RWPE1 (cell line): ENCODE data around the gene PDXK.

Experiments
- CTCF ChIA-PET: fragments of 350-600 bp; sonication (Branson Sonifier 250); formaldehyde crosslinking; extraction: SDS; loops from one replicate; lab custom pipeline; 2021; lab: Yijun Ruan, JAX
- POLR2A ChIA-PET: fragments of 400-600 bp; formaldehyde crosslinking; extraction: SDS; loops from one replicate; lab custom pipeline; 2020; ENCODE audit warnings: antibody characterized with exemption; ENCODE audit not compliant: low non-redundant PET; lab: Yijun Ruan, JAX
- DNase-seq: peaks from one replicate; pipeline ENCODE4 v3.0.0; 2012; ENCODE audit warnings: low spot score
- H3K27ac ChIP-seq: fragments of 450-650 bp; 2 replicates; pipeline ENCODE4 v1.5.1; 2017
- TF ChIP-seq, protein P1 (sequence below): fragments of 450-650 bp; conservative IDR thresholded peaks from 2 replicates; pipeline ENCODE4 v1.5.1; 2017; ENCODE audit warnings: low read depth, mild to moderate bottlenecking

Gene PDXK

DNA sequence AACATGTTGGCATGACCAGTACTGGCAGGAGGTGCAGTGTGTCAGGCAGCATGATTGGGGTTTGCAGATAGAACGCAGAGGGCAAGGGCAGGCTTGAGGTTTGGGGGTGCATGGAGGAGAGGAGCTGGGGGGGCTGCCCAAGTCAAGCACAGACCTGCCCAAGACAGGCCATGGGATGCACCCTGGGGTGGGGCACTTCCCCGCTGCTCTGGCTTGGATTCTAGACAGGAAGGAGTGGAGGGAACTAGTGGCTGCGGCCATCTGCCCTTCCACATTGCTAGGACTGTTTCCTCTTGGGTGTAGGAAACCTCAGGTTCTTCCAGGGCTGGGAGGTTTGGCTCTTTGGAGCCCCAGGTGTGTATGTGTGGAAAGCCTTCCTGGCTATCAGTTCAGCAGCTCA, 3.0 kb downstream of the PDXK start:
- ChIA-PET CTCF (no interaction called here), POLR2A (no interaction called here)
- no peak for DNase-seq
- peak overlapping the region; percentile 99 for H3K27ac ChIP-seq
- TF ChIP-seq, protein P1, sequence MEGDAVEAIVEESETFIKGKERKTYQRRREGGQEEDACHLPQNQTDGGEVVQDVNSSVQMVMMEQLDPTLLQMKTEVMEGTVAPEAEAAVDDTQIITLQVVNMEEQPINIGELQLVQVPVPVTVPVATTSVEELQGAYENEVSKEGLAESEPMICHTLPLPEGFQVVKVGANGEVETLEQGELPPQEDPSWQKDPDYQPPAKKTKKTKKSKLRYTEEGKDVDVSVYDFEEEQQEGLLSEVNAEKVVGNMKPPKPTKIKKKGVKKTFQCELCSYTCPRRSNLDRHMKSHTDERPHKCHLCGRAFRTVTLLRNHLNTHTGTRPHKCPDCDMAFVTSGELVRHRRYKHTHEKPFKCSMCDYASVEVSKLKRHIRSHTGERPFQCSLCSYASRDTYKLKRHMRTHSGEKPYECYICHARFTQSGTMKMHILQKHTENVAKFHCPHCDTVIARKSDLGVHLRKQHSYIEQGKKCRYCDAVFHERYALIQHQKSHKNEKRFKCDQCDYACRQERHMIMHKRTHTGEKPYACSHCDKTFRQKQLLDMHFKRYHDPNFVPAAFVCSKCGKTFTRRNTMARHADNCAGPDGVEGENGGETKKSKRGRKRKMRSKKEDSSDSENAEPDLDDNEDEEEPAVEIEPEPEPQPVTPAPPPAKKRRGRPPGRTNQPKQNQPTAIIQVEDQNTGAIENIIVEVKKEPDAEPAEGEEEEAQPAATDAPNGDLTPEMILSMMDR, result no peak

DNA sequence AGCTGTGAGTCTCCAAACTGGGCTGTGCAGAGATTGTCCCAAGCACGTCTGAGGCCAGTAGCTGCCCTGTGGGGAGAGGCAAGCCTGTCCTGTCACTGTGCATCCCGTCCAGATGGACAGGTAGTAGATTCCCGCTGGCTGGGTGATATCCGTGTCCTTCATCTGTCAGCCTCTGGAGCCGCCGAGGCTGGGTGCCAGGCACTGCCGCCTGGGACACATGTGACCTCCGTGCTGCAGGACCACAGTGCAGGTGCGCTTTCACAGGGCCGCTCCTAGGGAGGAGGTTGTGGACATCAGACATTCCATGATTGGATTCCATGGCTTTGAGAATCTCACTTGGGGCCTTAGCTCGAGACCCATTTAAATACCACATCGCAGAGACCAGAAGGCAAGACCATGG, 4.7 kb downstream of the PDXK start:
- DNase-seq, result no peak
- CTCF ChIA-PET, result interaction anchor here (0.6 to 1.0 kb wide), 2 partner anchors 19 to 45 kb away, joined by 3 to 4 read pairs; no protein-coding TSS in a partner anchor
- TF ChIP-seq, protein P1, result no peak
- POLR2A ChIA-PET, result no interaction called here
- H3K27ac ChIP-seq, result peak overlapping the region; percentile 99

DNA sequence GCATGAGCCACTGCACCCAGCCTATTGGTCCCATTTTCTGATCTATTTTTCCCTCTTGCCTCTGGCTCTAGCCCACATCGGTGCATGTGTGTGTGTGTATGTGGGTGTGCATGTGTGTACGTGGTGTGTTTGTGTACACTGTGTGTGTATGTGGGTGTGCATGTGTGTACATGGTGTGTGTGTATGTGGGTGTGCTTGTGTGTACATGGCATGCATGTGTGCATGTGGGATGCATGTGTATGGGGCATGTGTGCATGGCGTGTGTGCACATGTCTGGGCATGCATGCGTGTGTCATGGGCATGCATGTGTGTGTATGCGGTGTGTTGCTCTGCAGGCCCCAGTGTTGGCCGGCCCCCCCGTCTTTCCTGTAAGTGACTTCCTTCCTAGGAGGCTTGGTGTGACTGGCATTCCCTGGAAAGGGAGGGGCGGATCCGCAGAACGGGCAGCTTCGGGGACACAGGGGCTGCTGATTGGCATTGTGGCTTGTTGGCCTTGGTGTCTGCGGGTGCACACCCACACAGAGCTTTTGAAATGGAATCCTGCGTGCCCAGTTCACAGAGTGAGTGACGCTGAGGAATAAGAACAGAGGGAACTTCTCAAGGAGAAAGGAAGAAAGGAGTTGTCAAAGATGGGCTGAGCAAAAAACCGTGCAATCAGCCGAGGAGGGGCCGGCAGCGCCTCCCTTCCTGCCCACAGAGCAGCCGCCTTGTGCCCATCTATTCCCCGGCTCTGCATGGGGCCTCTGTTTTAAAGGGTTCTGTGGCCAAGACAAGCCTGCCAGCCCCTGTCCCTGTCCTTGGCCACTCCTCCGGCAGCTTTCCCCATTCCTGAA, 8.0 kb downstream of the PDXK start:
- DNase-seq, result no peak
- ChIA-PET POLR2A (no interaction called here), CTCF (interaction anchor here (1.0 kb wide), 1 partner anchor 67 kb away, joined by 4 read pairs; the partner anchor contains the start of genes HSF2BP and RRP1B)
- TF ChIP-seq, protein P1, result no peak
- peak overlapping the region; percentile 99 for H3K27ac ChIP-seq

DNA sequence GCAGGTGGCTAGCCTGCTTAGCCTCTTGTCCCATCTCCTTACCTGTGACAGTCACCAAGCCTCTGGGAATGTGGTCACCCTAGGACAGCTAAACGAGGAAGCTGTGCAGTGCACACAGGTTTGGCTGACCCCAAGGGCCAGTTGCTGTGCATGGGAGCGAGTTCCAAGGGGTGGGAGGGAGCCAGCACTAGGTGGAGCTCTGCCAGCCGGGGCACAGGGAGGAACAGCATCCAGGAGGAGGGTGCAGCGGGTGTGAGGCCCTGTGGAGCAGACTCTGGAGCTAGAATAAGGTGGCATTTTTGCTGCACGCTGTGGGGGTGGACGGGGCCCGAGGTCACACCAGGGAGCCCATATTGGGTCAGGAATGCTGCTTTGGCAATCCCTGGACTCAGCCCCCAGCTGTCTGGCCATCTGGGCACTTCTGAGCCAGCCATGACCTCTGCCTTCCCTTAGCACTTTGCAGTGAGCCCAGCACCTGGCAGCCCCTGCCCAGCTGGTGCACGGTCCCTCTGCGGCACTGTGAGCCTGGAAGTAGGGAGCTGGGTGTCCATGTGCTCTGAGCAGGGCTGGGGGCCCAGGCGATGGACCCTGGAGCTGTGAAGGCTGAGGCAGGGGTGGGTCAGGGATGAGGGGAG, 8.7 kb downstream of the PDXK start:
- ChIA-PET POLR2A (no interaction called here), CTCF (interaction anchor here (0.6 to 1.0 kb wide), 4 partner anchors 10 to 211 kb away, joined by 3 to 4 read pairs (median 3); partner anchors contain the start of genes HSF2BP and RRP1B)
- TF ChIP-seq, protein P1, result no peak; the same call in 1 of the 2 replicates
- peak overlapping the region; percentile 99 for H3K27ac ChIP-seq
- no peak for DNase-seq

DNA sequence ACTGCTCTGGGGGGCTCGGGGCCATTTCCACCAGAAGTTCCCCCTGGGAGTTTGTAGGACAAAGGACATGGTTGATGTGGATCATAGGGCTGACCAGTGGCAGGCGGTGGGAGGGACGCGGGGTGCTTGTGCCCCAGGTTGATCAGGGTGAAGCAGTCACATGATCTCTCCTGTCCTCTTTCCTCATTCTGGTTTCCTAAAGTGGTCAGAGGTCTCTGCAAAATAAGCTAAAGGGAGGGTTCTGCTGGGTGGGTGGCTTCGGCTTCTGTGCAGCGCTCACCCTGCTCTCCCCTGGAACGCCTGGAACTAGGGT, 9.2 kb downstream of the PDXK start:
- H3K27ac ChIP-seq, result peak overlapping the region; percentile 99
- ChIA-PET CTCF (interaction anchor here (0.6 to 1.0 kb wide), 3 partner anchors 9 to 211 kb away, joined by 3 read pairs; no protein-coding TSS in a partner anchor), POLR2A (no interaction called here)
- DNase-seq, result no peak
- TF ChIP-seq, protein P1, result no peak

DNA sequence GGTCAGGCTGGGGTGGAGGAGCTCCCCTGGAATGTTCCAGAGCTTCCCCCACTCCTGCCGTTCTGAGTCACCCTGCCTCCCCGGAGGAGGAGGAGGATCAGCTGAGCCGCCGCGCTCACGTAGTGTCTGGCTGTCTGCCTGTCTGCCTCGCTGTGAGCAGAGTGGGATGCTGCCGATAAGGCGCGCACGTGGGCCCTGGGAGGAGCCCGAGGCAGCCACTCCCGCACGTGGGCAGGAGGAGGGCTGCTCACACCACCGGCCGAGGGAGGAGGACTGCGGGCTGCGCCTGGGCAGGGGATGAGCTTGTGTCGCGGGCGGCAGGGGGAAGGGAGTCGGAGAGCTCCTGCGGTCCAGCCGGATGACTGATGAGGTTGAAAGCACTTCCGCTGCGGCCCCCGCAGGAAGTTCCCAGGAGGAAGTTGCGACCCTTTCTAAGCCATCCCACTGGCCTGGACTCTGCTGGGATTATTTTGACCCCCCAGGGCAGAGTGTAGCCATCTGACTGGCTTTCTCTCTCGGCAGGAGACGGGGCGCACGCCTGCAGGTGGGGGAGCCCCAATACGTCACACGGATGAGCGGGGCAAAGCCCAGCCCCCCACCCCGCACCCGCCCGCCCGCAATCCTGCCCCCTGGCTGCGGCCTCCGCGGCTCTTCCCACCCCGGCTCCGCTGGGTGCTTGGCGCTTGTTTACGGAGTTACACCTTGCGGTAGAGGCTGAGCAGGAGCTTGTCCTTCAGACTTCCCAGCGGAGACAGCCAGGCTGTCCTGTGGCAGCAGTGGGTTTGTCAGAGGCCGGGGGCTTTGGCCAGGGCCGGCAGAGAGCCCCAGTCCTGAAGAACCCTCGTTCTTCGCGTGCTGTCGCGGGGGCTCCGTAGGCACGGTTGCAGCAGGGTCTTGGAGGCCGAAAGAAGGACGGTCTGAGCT, 9.8 kb downstream of the PDXK start:
- ChIA-PET CTCF (interaction anchor here (1.0 kb wide), 1 partner anchor 9 kb away, joined by 3 read pairs; no protein-coding TSS in a partner anchor), POLR2A (no interaction called here)
- peak overlapping the region; percentile 99 for H3K27ac ChIP-seq
- DNase-seq, result peak; percentile 92
- TF ChIP-seq, protein P1, result no peak
